Stimulated activated CD8-positive, alpha-beta memory T cell treated with anti-CD3 and anti-CD28 coated beads, Interleukin-7, amount 100 ng/mL, for 4 hours (primary cell): ENCODE data around the gene PTPRN2.
"Not testable (repeated sequence)": the region's sequence is repeated elsewhere in the genome, so short reads cannot be mapped to it uniquely, and the experiment has no call there.

ENCODE experiments used
- DNase-seq, 2 donors: peaks; one replicate each; pipeline ENCODE4 v3.0.0-alpha.2; 2020; ENCODE audit warnings: low read depth in 2 of 2

PTPRN2 gene

GRCh38 chr7:157795199-157795598, 792.4 kb downstream of the PTPRN2 start:
- no peak for DNase-seq

GRCh38 chr7:157794746-157795065, 792.9 kb downstream of the PTPRN2 start:
- DNase-seq = no peak

GRCh38 chr7:157793973-157794745, 793.5 kb downstream of the PTPRN2 start:
- no peak for DNase-seq

GRCh38 chr7:157793087-157793353, 794.6 kb downstream of the PTPRN2 start:
- no peak for DNase-seq

- DNase-seq = no peak
Measured at GRCh38 chr7:157792241-157793086, 795.2 kb downstream of the PTPRN2 start.

GRCh38 chr7:157791666-157792065, 796.0 kb downstream of the PTPRN2 start:
- DNase-seq = no peak

- DNase-seq = no peak
Measured at GRCh38 chr7:157791261-157791660, 796.4 kb downstream of the PTPRN2 start.

- DNase-seq = no peak
Measured at GRCh38 chr7:157789942-157790341, 797.7 kb downstream of the PTPRN2 start.

- no peak for DNase-seq
Measured at GRCh38 chr7:157789094-157789493, 798.5 kb downstream of the PTPRN2 start.

- DNase-seq = no peak
Measured at GRCh38 chr7:157788573-157788972, 799.0 kb downstream of the PTPRN2 start.

GRCh38 chr7:157787275-157787701, 800.3 kb downstream of the PTPRN2 start:
- no peak for DNase-seq

- DNase-seq = no peak
Measured at GRCh38 chr7:157786375-157787274, 801.0 kb downstream of the PTPRN2 start.

GRCh38 chr7:157785486-157786186, 802.0 kb downstream of the PTPRN2 start:
- DNase-seq = no peak

GRCh38 chr7:157784979-157785441, 802.6 kb downstream of the PTPRN2 start:
- DNase-seq = no peak

- DNase-seq = no peak
Measured at GRCh38 chr7:157784041-157784835, 803.4 kb downstream of the PTPRN2 start.

- DNase-seq = no peak
Measured at GRCh38 chr7:157782041-157782440, 805.6 kb downstream of the PTPRN2 start.

- no peak for DNase-seq
Measured at GRCh38 chr7:157780721-157781120, 806.9 kb downstream of the PTPRN2 start.

- no peak for DNase-seq
Measured at GRCh38 chr7:157780312-157780711, 807.3 kb downstream of the PTPRN2 start.

- no peak for DNase-seq
Measured at GRCh38 chr7:157779206-157779605, 808.4 kb downstream of the PTPRN2 start.

- not testable (repeated sequence) for DNase-seq
Measured at GRCh38 chr7:157777194-157777762, 810.3 kb downstream of the PTPRN2 start.
